Measurements from ENCODE around the gene PDS5B.

The PDS5B gene

DNA sequence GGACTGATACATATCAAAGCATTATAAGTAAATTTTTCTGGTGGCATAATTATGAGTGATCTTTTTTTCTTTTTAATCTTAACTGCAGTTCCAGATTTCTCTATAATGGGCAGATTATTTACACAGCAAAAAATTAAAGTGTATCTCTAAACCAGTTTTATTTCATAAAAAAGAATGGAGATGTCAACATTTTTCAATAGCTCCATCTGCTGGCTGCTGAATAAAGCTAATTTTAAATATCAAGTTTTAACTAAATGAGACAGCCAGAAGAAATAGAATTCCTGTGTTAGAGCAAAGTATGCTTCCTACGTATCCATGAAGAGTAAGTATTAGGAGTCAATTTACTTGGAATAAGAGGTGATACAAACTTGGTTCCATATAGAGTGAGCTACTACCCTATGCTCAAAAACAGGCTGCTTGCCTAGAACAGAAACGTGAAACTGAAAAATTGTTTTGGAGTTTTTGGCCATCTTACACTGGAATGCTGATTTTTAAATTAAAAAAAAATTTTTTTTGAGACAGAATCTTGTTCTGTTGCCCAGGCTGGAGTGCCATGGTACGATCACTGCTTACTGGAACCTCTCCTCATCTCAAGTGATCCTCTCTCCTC lies 5.0 kb upstream of the PDS5B start:
- no peaks in the 10 kb centered on the region for H3K36me3 Mint-ChIP-seq (ENCODE audit: low read depth)
- H3K9me3 Mint-ChIP-seq: peaks cover 10% of the 10 kb centered on the region
- H3K4me3 Mint-ChIP-seq: no peak overlapping the region
- peaks cover 11% of the 10 kb centered on the region for H3K4me1 Mint-ChIP-seq (ENCODE audit: low read depth)
- H3K27ac Mint-ChIP-seq: no peak overlapping the region
- H3K27me3 Mint-ChIP-seq: peaks cover 10% of the 10 kb centered on the region

DNA sequence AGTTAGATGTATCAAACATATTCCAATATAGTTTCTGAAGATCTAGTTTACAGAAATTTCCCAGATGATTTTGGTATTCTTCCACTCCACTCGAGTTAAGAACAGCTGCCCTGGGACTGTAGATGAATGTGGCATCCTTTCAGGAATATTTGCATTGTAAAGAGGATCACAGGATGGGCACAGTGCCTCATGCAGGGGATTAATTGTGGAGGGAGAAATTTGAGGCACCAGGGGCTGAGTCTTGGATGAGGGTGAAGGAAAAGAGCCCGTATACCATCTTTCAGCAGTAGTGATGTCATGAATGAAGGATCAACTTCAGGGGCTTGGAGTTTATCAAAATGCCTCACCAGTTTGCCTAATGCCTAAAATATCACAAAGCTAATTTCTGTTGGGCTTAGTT lies 4.0 kb upstream of the PDS5B start:
- Mint-ChIP-seq H3K4me1 (ENCODE audit: low read depth) (peaks cover 11% of the 10 kb centered on the region), H3K4me3 (no peak overlapping the region), H3K36me3 (ENCODE audit: low read depth) (no peaks in the 10 kb centered on the region), H3K27ac (no peak overlapping the region), H3K27me3 (peaks cover 10% of the 10 kb centered on the region), H3K9me3 (peaks cover 3% of the 10 kb centered on the region)

DNA sequence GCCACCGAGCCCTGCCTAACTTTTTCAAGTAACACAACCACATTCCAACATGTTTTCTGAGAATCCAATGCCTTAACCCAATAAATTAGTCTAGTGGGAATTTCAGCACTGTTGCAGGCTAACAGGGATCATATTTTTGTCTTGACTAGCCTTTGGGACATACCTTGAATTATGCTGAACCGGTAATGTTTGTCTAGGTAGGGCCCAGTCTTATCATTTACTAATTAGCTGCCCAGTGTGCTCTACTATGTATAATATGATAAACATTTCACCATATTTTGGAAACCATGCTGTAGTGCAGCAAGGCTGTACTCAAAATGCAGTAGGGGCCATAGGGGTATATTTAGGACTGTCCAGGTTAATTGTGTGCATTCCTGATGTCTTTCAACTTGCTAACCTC lies 3.3 kb upstream of the PDS5B start:
- H3K9me3 Mint-ChIP-seq: no peaks in the 10 kb centered on the region
- H3K27ac Mint-ChIP-seq: no peak overlapping the region
- H3K4me1 Mint-ChIP-seq (ENCODE audit: low read depth): peaks cover 15% of the 10 kb centered on the region

DNA sequence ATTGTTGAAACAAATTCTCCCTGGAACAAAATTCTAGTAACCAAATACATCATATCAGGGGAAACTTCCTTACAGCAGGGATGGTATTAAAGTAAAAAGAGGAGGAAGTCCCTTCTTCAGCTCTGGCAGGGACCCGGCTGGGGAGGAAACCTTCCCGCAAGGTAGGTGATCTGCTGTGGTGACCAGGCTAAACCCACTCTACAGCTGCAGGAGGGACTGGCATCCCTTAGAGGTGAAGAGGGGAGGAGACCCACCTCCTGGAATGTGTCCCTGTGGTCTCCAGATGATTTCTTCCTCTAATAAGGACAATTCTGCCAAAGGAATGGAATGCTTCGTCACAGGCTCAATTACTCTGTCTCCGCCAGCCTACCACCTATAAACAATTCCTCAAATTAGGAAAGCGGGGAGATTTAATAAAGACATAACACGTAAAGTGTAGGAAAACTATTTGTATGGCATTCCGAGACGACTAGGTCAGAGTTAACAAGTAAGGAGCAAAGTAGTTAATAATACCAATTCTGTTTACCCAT lies 637 bp upstream of the PDS5B start:
- H3K36me3 Mint-ChIP-seq (ENCODE audit: low read depth): no peaks in the 10 kb centered on the region
- peak overlapping the region; percentile 70 for H3K27ac Mint-ChIP-seq
- H3K27me3 Mint-ChIP-seq: peaks cover 10% of the 10 kb centered on the region
- no peaks in the 10 kb centered on the region for H3K9me3 Mint-ChIP-seq
- H3K4me3 Mint-ChIP-seq: peak overlapping the region; percentile 87
- peaks cover 40% of the 10 kb centered on the region for H3K4me1 Mint-ChIP-seq (ENCODE audit: low read depth)

More for the DNA sequence above, 3.3 kb upstream of the PDS5B start:
- H3K36me3 Mint-ChIP-seq (ENCODE audit: low read depth): no peaks in the 10 kb centered on the region
- H3K4me3 Mint-ChIP-seq: no peak overlapping the region
- H3K27me3 Mint-ChIP-seq: peaks cover 10% of the 10 kb centered on the region

DNA sequence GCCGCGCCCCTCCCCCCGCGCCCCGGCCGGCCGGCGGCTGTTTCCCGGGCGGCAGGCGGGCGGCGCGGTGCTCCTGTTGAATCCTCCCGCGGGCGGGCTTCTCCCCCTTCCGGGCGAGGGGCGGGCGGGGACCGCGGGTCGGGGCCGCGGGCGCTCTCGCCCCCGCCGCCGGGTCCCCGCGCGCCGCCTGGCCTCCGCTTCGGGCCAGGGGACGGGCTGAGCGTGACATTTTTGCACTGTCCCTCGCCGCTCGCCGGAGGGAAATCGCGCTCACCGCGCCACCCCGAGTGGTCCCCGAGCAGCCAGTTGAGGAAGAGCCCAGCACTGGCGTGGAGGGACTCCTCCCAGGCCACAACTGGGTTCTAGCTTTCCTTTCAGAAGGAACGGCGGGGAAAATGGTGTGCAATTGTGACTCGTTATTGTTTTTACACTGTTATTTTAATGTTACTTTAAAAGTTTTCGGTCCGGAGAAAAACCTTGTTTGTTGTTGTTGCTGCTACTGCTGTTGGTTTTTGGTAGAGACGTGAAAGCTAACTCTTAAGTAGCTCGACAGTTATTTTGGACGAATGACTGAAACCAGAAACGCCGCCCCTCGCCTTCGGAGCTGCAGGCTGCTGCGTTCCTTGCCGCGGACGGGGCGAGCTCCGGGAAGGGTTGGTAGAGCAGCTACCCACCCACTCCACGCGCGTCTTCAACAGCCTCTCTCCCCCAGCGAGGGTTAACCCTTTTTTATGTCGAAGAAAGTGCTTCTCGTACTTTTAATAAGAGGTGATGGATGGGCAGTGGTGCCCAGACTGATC lies 959 bp downstream of the PDS5B start:
- Mint-ChIP-seq H3K9me3 (no peaks in the 10 kb centered on the region), H3K27me3 (peaks cover 10% of the 10 kb centered on the region), H3K36me3 (ENCODE audit: low read depth) (no peaks in the 10 kb centered on the region), H3K27ac (peak overlapping the region; percentile 95), H3K4me3 (peak overlapping the region; percentile 87), H3K4me1 (ENCODE audit: low read depth) (peaks cover 48% of the 10 kb centered on the region)

DNA sequence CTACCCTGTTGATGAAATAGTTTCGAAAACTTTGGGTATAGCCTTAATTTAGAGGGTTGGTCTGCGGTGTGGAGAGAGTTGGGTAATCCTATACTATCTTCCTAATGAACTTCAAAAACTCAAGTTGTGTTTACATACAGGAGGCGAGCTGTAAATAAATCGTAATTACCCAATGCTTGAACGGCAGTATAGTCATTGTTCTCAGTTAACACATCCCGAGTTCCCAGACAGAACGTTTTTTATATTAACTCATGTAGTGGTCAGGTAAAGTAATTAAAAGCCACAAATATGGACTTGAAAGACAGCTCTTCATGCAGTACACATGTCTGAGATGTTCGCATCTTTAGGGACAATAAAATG lies 1.5 kb downstream of the PDS5B start:
- Mint-ChIP-seq H3K4me1 (ENCODE audit: low read depth) (peaks cover 53% of the 10 kb centered on the region), H3K36me3 (ENCODE audit: low read depth) (no peaks in the 10 kb centered on the region), H3K27me3 (peaks cover 10% of the 10 kb centered on the region), H3K27ac (peak overlapping the region; percentile 95), H3K4me3 (peak overlapping the region; percentile 87), H3K9me3 (no peaks in the 10 kb centered on the region)

DNA sequence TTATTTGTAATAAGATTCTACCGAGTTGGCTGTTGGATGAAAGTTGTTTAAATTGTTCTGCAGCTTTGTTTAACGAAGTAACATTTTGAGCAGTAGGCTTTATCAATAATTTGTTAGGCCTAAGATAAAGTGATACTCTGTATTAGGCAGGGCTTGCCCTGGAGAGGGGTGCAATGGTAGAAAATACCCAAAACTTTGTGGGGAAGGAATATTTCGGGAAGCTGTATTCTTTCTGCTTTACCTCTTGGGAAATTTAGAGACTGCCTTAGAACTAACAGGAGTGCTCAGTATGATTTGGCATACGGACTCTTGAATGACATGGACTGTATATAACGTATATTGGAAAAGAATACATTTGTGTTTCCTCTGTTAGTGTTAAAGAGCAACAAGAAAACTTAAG lies 2.5 kb downstream of the PDS5B start:
- peak overlapping the region; percentile 45 for H3K27ac Mint-ChIP-seq
- peaks cover 63% of the 10 kb centered on the region for H3K4me1 Mint-ChIP-seq (ENCODE audit: low read depth)
- no peaks in the 10 kb centered on the region for H3K9me3 Mint-ChIP-seq
- peak overlapping the region; percentile 87 for H3K4me3 Mint-ChIP-seq
- H3K27me3 Mint-ChIP-seq: peaks cover 10% of the 10 kb centered on the region
- no peaks in the 10 kb centered on the region for H3K36me3 Mint-ChIP-seq (ENCODE audit: low read depth)

DNA sequence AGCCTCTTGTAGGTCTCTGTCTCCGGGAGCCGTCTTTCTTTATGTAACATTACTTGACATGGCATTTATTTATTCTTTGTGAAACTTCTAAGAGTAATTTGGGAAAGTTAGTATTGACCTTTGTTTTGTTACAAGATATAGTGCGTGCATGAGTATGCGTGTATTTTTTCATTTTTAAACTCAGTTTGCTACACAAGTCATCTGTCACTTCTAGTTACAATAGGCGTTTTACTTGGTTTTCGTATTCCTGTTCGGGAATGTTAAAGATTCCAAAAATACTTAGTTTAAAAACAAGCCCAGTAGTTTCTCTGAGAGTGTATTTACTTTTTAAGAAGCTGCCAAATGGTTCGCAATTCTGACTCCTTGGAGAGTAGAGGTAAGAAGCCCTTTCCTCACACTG lies 3.2 kb downstream of the PDS5B start:
- Mint-ChIP-seq H3K27ac (no peak overlapping the region), H3K9me3 (no peaks in the 10 kb centered on the region), H3K4me3 (no peak overlapping the region), H3K27me3 (peaks cover 7% of the 10 kb centered on the region), H3K36me3 (ENCODE audit: low read depth) (no peaks in the 10 kb centered on the region), H3K4me1 (ENCODE audit: low read depth) (peaks cover 68% of the 10 kb centered on the region)

DNA sequence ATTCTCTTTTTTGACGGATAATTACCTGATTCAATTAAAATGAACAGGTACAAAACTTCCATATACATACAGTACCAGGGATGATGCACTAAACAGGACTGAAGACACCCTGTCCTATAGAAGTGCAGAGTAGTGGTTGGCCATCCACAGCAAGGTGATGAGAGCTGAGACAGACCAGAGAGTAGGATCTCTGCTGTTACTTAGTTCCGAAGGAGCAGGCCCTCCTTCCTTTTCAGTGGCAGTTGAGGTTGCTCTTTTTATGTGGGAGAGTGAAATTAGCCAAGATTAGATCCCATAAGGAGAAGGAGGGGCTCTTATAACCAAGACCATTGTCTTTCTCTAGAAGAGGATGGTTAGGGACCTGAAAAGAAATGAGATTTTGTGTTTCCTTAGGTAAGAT lies 4.0 kb downstream of the PDS5B start:
- Mint-ChIP-seq H3K27me3 (peaks cover under 1% of the 10 kb centered on the region), H3K4me1 (ENCODE audit: low read depth) (peaks cover 71% of the 10 kb centered on the region), H3K27ac (no peak overlapping the region), H3K4me3 (no peak overlapping the region), H3K36me3 (ENCODE audit: low read depth) (no peaks in the 10 kb centered on the region), H3K9me3 (no peaks in the 10 kb centered on the region)

DNA sequence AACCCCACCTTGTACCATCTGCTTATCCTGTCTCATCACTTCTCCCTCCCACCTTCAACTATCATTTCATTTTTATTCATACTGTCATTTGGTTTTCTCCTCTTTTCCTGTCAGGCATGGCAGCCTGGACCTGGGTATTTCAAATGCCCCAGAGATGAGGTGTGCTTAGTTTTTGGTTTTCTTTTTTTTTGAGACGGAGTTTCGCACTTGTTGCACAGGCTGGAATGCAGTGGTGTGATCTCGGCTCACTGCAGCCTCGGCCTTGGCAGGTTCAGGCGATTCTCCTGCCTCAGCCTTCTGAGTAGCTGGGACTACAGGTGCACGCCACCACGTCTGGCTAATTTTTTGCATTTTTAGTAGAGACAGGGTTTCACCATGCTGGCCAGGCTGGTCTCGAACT lies 5.8 kb downstream of the PDS5B start:
- Mint-ChIP-seq H3K4me3 (no peak overlapping the region), H3K4me1 (ENCODE audit: low read depth) (peaks cover 78% of the 10 kb centered on the region), H3K27ac (no peak overlapping the region), H3K27me3 (no peaks in the 10 kb centered on the region), H3K9me3 (no peaks in the 10 kb centered on the region), H3K36me3 (ENCODE audit: low read depth) (no peaks in the 10 kb centered on the region)

DNA sequence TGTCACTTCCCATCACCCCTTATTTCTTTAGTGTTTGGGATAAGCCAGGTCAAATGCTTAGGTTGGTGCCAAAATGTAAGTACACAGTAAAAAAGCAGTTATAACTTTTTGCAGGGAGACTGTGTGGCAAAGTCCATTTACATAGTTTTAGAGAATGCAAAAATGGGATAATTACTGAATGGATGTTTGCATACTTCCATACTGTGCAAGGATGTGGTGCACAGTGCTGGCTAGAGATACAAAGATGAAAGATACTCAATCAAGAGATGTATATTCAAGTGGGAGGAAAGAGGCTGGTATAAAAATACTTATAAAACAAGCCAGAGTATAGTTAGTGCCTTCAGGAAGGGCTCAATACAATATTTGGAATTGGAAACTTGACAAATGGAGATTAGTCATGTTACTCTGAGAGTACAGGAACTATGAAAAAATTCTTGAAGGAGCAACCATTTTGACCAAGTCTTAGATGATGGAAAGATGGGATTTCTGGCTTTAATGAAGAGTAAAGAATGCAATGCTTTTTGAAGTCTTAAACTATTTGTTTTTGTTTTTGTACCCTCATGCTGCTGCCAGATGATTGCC lies 8.0 kb downstream of the PDS5B start:
- no peaks in the 10 kb centered on the region for H3K27me3 Mint-ChIP-seq
- H3K36me3 Mint-ChIP-seq (ENCODE audit: low read depth): no peaks in the 10 kb centered on the region
- H3K4me3 Mint-ChIP-seq: no peak overlapping the region
- H3K27ac Mint-ChIP-seq: no peak overlapping the region
- no peaks in the 10 kb centered on the region for H3K9me3 Mint-ChIP-seq
- H3K4me1 Mint-ChIP-seq (ENCODE audit: low read depth): peaks cover 61% of the 10 kb centered on the region

DNA sequence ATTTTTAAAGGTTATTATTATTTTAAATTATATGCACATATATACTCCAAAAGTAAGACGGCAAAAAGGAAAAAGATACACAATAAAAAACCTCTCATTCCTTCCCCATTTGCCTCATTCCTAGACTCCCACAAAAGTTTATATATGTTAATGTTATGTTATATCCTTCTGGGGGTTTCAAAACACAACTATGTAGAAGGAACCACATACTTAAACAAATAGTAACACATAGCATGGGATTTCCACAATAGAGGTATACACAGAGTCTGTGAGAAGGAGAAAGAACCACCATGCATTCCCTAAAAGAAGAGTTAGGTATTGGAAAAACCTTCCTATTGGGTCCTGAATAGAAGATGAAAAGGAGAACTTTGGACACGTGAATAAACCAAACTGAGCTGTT lies 9.1 kb downstream of the PDS5B start:
- no peaks in the 10 kb centered on the region for H3K9me3 Mint-ChIP-seq
- H3K4me3 Mint-ChIP-seq: no peak overlapping the region
- peaks cover 59% of the 10 kb centered on the region for H3K4me1 Mint-ChIP-seq (ENCODE audit: low read depth)
- H3K27me3 Mint-ChIP-seq: no peaks in the 10 kb centered on the region
- H3K27ac Mint-ChIP-seq: no peak overlapping the region
- H3K36me3 Mint-ChIP-seq (ENCODE audit: low read depth): peaks cover 7% of the 10 kb centered on the region

DNA sequence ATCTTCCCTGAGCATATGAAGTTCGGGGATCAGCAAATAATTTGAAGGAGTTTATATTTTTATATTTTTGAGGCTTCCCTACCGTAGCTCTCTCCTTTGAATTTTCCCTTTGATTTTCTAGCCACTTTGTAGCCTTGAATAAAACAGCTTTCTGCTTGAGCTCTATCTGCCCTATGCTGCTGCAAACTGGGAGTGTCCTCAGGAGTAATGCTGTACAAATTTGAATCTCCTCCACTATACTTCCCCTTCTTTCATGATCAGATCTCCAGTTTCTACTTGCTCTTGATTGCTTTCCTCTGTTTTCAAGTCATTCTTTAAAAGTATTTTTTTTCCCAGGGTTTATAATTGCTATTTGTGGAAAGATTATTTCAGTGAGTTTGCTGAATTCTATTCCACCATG lies 14.6 kb downstream of the PDS5B start:
- Mint-ChIP-seq H3K27ac (no peak overlapping the region), H3K27me3 (no peaks in the 10 kb centered on the region), H3K9me3 (no peaks in the 10 kb centered on the region), H3K4me3 (no peak overlapping the region), H3K4me1 (ENCODE audit: low read depth) (peaks cover 54% of the 10 kb centered on the region), H3K36me3 (ENCODE audit: low read depth) (peaks cover 27% of the 10 kb centered on the region)

DNA sequence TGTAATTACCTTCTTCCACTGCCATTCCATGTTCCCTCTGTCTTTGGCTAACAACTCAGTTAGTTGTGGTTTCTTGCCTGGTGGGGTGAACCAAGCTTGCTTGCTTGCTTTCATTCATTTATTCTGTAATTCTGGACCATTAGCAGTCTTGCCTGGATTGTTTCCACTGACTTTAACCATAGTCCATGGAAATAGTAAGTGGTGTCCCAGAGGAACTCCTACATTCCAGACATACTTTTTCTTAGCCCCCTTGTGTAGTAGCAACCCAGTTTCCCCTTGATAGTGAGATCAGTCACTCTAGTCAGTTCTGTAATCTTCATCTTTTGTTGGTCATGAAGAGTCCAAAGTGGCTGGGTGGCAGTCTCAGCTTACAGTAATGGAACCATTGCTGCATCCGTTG lies 23.2 kb downstream of the PDS5B start:
- no peak overlapping the region for H3K27ac Mint-ChIP-seq
- H3K4me1 Mint-ChIP-seq (ENCODE audit: low read depth): peaks cover 57% of the 10 kb centered on the region
- no peak overlapping the region for H3K4me3 Mint-ChIP-seq
- peaks cover 19% of the 10 kb centered on the region for H3K9me3 Mint-ChIP-seq
- H3K36me3 Mint-ChIP-seq (ENCODE audit: low read depth): peaks cover 43% of the 10 kb centered on the region
- no peaks in the 10 kb centered on the region for H3K27me3 Mint-ChIP-seq

DNA sequence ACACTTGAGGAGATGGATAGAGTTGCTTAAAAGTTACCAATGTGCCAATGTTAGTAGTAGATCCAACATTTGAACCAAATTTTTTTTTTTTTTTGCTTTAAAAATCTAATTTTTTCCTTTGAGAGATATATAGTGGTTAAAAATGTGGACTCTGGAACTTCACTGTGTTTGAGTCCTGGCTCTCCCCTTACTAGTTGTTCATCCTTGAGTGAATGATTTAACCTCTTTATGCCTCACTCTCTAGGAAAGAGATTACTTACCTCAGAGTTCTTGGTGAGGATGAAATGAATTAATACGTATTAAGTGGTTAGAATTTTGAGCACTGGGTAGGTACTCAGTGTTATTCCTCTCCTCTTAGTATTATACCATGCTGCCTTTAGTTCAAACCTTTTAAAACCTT lies 24.3 kb downstream of the PDS5B start:
- H3K9me3 Mint-ChIP-seq: peaks cover 19% of the 10 kb centered on the region
- peaks cover 54% of the 10 kb centered on the region for H3K4me1 Mint-ChIP-seq (ENCODE audit: low read depth)
- no peak overlapping the region for H3K4me3 Mint-ChIP-seq
- H3K27ac Mint-ChIP-seq: no peak overlapping the region
- H3K27me3 Mint-ChIP-seq: no peaks in the 10 kb centered on the region
- peaks cover 47% of the 10 kb centered on the region for H3K36me3 Mint-ChIP-seq (ENCODE audit: low read depth)

Measured in stimulated activated naive CD8-positive, alpha-beta T cell treated with anti-CD3 and anti-CD28 coated beads, Interleukin-15, Interleukin-2, amounts not matched to agents 100 ng/mL and 50 ng/mL, for 24 hours (primary cell).